Measurements from ENCODE around the gene KRT71. TPM values are rescaled to one million over a fixed set of nuclear protein-coding genes. Genes with fewer than 3 reads are reported as not detected.
A peak's percentile ranks its signal among the peaks of the same experiment; 100 is the strongest.

KRT71 gene
- total RNA-seq, 1 donor from 2014 or later = not detected

- FAIRE-seq (no peak), DNase-seq (ENCODE audit: low spot score in 2 of 2) (no peak)
Measured at GRCh38 chr12:52577316-52577715, 24.4 kb upstream of the KRT71 start.

DNA sequence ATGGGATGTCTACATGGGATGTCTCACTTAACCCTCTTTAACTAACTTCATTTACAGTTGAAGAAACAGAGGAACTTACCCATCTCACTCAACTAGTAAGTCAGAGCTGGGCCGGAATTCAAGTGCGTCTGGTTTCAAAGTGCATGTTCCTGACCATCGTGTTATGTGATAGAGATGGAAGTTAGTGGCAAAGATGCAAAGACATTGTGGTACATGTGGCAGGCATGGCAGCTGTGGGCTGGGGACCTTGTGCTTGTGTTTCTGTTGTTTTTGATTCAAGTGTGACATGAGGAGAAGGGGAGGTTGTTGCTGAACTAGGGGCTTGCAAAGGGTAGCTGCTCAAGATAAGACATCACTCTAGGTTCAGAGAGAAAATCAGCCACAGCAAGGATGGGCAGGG lies 23.0 kb upstream of the KRT71 start:
- FAIRE-seq = no peak

DNA sequence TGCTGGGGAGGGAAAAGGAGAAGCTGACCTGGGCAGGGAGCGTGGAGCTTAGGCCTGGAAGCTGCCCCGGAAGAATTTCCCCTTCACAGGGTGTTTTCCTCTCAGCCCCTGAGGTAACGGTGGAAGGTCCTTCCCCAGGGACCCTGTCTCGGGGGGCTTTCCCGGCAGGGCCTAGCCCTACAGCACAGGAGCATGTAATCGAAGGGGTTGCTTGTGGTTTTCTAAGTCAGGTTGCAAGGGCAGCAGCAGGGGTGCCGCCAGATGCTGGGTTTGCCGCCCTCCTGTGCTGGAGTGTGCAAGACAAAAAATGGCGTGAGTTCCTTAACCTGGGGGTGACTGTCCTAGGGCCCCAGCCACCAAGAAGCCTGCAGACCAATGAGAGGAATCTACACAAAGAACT lies 22.3 kb upstream of the KRT71 start:
- FAIRE-seq (no peak), DNase-seq (ENCODE audit: low spot score in 2 of 2) (no peak)

More for the DNA sequence above, 23.0 kb upstream of the KRT71 start:
- DNase-seq (ENCODE audit: low spot score in 2 of 2) = no peak

GRCh38 chr12:52573743-52574142 lies 20.8 kb upstream of the KRT71 start, which contains the start of gene KRT74:
TSS of gene KRT74 (minus strand) at chr12:52573843. CDS start at chr12:52573777, 66 bp downstream.
- FAIRE-seq (no peak), DNase-seq (ENCODE audit: low spot score in 2 of 2) (no peak)

GRCh38 chr12:52573306-52573705 lies 20.4 kb upstream of the KRT71 start:
- DNase-seq (ENCODE audit: low spot score in 2 of 2) = no peak

GRCh38 chr12:52570511-52570910 lies 17.6 kb upstream of the KRT71 start:
- DNase-seq (ENCODE audit: low spot score in 2 of 2) (no peak), FAIRE-seq (no peak)

More at GRCh38 chr12:52573306-52573705, 20.4 kb upstream of the KRT71 start:
- FAIRE-seq = no peak

GRCh38 chr12:52568111-52568510 lies 15.2 kb upstream of the KRT71 start:
- FAIRE-seq = no peak
- DNase-seq (ENCODE audit: low spot score in 2 of 2) = no peak

DNA sequence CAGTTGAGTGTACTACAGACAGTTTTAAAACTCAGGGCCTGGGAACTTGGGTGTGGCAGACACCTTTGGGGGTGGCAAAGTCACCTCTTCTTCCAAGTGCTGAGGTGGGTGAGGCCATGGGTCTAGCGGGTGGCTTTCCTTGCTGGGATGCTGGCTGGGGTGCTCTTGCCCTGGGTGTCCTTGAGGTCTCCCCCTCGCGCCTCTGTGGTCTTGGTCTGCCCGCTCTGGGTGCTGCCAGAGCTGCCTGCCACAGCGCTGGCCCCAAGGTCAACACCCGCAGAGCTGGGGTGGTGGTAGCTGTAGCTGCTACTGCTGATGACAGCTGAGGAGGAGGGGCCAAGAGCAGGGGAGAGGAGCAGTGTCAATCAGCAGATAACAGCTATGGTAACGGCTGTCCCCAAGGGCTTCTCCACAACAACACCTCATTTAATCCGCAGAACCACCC lies 13.9 kb upstream of the KRT71 start:
- FAIRE-seq (no peak), DNase-seq (ENCODE audit: low spot score in 2 of 2) (no peak)

GRCh38 chr12:52564582-52564981 lies 11.6 kb upstream of the KRT71 start:
- DNase-seq (ENCODE audit: low spot score in 2 of 2) = no peak
- no peak for FAIRE-seq

GRCh38 chr12:52561880-52562449 lies 9.0 kb upstream of the KRT71 start:
- FAIRE-seq (no peak), DNase-seq (ENCODE audit: low spot score in 2 of 2) (no peak)

GRCh38 chr12:52559979-52560378 lies 7.0 kb upstream of the KRT71 start:
- FAIRE-seq (no peak), DNase-seq (ENCODE audit: low spot score in 2 of 2) (no peak)

GRCh38 chr12:52558781-52559445 lies 6.0 kb upstream of the KRT71 start:
- DNase-seq (ENCODE audit: low spot score in 2 of 2) (no peak), FAIRE-seq (no peak)

DNA sequence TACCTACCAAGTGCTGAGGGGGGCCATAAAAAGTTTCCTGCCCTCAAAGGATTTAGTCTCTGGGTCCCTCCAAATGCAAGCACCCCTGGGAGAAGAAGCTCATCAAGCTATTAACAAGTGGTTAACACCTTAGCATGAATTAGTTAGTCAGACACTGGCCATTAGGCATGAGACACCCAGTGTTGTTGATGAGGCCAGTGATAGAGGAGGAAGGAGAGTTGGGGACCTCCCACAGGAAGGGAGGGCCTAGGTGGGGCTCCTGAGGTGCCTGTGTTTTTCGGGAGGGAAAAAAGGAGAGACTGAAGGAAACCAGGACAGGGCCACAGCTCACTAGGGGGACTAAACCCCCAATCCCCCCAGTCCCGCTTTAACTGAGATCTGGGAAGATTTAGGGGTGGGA lies 4.5 kb upstream of the KRT71 start:
- FAIRE-seq (no peak), DNase-seq (ENCODE audit: low spot score in 2 of 2) (no peak)

DNA sequence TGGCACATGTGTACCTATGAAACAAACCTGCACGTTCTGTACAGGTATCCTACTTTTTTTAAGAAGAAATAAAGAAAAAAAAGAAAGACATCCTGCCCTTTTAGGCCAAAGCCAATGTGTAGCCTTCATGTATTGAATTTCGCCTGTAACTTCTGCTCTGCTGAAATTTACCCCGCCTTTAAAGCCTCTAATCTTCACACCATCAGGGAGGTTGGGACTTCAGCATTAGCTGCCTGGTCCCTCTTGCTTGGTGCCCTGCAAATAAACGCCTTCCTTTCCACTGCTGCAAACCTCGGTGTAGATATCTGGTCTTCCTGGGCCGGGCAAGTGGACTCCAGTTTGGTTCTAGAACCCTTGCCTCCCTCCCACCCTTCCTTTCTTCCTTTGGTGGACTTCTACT lies 2.6 kb upstream of the KRT71 start:
- DNase-seq (ENCODE audit: low spot score in 2 of 2) = no peak
- FAIRE-seq = no peak

DNA sequence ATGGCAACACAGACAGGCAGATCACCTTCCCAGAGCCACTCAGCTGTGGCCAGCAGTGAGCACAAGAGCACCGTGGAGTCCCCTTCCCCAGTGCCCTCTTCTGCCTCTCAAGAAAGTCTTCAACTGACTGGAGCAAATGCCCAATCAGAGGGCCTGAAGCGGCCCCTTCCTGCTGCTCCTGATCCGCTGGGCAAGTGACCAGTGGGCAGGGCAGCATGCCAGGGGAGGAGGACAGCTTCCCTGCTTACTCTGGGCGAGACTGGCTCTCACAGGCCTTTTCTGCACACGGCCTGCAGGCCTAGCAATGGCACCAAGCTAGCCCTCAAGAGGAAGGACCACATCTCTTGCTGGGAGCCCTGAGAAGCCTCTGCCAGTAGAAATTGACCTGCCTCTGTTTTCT lies 890 bp downstream of the KRT71 start:
- DNase-seq (ENCODE audit: low spot score in 2 of 2) (no peak), FAIRE-seq (no peak)

- FAIRE-seq (no peak), DNase-seq (ENCODE audit: low spot score in 2 of 2) (no peak)
Measured at GRCh38 chr12:52551216-52551865, 1.6 kb downstream of the KRT71 start.

DNA sequence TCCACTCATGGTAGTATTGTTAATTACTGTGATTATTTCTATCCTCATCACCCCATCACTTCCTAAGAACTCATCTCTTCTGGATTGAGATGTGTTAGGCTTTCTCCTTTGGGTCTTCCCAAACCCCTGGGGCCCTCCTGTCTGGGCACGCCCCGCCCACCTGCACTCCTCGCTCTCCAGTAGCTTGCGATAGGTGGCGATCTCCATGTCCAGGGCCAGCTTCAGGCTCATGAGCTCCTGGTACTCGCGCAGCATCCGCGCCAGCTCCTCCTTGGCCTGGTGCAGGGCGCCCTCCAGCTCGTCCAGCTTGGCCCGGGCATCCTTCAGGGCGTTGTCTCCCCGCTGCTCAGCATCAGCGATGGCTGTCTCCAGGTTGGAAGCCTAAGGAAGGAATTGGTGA lies 6.8 kb downstream of the KRT71 start:
- FAIRE-seq (no peak), DNase-seq (ENCODE audit: low spot score in 2 of 2) (no peak)

GRCh38 chr12:52543985-52544883 lies 8.7 kb downstream of the KRT71 start:
- peak in 1 of 2 donors; percentile 56 for DNase-seq (ENCODE audit: low spot score in 2 of 2)
- FAIRE-seq = no peak

GRCh38 chr12:52542785-52543318 lies 10.1 kb downstream of the KRT71 start:
- FAIRE-seq = no peak
- DNase-seq (ENCODE audit: low spot score in 2 of 2) = no peak

DNA sequence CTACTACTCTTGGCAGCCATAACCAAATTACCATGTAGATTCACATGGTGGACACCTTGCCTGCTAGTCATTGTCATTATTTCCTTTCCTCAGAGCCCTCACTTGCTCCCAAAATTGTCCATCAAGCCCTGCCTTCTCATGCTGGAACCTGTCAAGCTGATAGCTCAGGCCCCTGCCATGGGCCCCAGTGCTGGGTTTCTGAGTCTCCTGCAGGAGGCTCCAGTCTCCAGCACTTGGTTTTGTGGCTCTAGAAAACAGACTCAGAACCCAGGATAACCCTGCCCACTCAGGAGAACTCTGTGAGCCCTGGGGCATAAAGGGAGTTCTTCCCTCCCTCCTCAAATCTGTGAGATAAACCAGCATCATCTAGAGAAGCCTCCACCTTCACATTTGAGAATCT lies 10.8 kb downstream of the KRT71 start:
- DNase-seq (ENCODE audit: low spot score in 2 of 2) = no peak
- no peak for FAIRE-seq

DNA sequence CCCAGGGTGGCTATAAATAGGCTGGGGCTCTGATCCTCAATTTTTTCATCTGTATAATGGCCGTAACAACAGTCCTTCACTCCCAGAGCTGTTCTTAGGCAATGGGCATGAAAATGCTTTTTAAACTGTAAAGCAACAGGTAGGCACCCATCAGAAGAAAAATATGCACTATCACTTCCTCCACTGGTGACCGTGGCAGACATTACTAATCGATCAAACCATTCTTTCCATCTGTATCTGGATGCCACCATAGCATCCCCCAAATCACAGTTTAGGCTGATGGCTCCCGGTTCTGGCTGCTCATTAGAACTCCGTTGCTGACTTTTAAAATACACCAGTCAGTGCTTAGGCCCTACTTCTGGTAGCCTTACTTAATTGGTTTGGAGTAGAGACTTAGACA lies 11.2 kb downstream of the KRT71 start:
- FAIRE-seq (no peak), DNase-seq (ENCODE audit: low spot score in 2 of 2) (no peak)

All from frontal cortex (tissue), 4 donors.